IgD-negative memory B cell (primary cell): Measurements from ENCODE around the gene GPT2. TPM values are rescaled to one million over a fixed set of nuclear protein-coding genes. Genes with fewer than 3 reads are reported as not detected.
"Not testable (repeated sequence)": the region's sequence is repeated elsewhere in the genome, so short reads cannot be mapped to it uniquely, and the experiment has no call there.

Experiments used
- H3K27ac Mint-ChIP-seq, 3 donors: one replicate each; pipeline ENCODE4 v1.8.0; 2020 to 2022; ENCODE audit warnings: mild to moderate bottlenecking in 3 of 3, mixed read lengths in 3 of 3, moderate library complexity in 1 of 3
- H3K27me3 Mint-ChIP-seq: one replicate; pipeline ENCODE4 v1.8.0; 2021; ENCODE audit warnings: mixed read lengths
- H3K36me3 Mint-ChIP-seq: one replicate; pipeline ENCODE4 v1.8.0; 2020; ENCODE audit warnings: mild to moderate bottlenecking, mixed read lengths
- H3K4me1 Mint-ChIP-seq, 3 donors: one replicate each; pipeline ENCODE4 v1.8.0; 2020 to 2022; ENCODE audit warnings: mixed read lengths in 3 of 3, mild to moderate bottlenecking in 1 of 3
- H3K4me3 Mint-ChIP-seq, 4 donors: one replicate each; pipeline ENCODE4 v1.8.0; 2020 to 2022; ENCODE audit warnings: mild to moderate bottlenecking in 4 of 4, mixed read lengths in 4 of 4, moderate library complexity in 3 of 4
- H3K9me3 Mint-ChIP-seq, 3 donors: one replicate each; pipeline ENCODE4 v1.8.0; 2020 to 2021; ENCODE audit warnings: mixed read lengths in 3 of 3, mild to moderate bottlenecking in 1 of 3
- polyA plus RNA-seq: library from polyadenylated mRNA; unstranded; fragments of 300-500 nt; fragmentation: Illumina TruSeq; gene quantifications from one replicate; pipeline ENCODE4 v1.2.3, GENCODE V29; 2021

The GPT2 gene
- polyA plus RNA-seq, 1 donor from 2014 or later = 5.0 TPM

DNA sequence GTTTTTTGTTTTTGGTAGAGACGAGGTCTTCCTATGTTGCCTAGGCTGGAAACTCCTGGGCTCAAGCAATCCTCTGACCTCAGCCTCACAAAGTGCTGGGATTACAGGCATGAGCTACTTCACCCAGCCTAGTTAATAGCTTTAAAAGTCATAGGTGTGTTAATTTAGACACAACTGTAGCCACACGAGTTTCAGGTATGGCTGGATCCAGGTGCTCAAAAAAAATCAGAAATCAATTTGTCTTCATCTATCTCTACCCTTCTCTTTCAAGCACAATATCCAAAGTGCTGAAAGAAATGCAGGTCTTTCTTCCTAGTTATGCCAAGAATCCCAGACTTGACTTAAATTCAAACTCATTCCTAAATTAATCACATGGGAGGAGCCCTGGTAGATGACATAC is 29.3 kb upstream of the GPT2 start:
- no peaks in the 10 kb centered on the region for H3K27me3 Mint-ChIP-seq
- no peaks in the 10 kb centered on the region for H3K9me3 Mint-ChIP-seq
- H3K27ac Mint-ChIP-seq = no peak overlapping the region
- peaks cover 2% of the 10 kb centered on the region for H3K36me3 Mint-ChIP-seq
- H3K4me3 Mint-ChIP-seq = no peak overlapping the region
- peaks cover 10 to 16% (median 15%) of the 10 kb centered on the region in 3 donors for H3K4me1 Mint-ChIP-seq

DNA sequence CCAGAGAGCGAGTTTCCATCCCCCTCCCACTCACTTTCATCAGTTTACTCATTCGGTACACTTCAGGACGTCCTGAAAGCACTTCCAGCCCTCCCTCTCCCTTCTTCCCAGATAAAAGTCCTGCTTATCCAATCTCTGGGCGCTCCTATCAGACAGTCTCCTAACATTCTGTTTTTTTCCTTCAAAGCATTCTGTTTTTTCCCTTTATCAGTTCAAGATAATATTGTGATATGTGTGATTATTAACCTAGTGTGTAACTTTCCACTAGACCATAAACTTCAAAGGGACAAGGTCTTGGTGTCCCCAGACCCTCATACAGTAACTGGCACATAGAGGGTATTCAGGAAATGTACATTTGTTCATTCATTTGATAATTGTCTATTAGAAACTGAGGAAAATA is 28.8 kb upstream of the GPT2 start:
- Mint-ChIP-seq H3K4me1 (peaks cover 10 to 16% (median 16%) of the 10 kb centered on the region in 3 donors), H3K27me3 (no peaks in the 10 kb centered on the region), H3K9me3 (no peaks in the 10 kb centered on the region), H3K4me3 (no peak overlapping the region), H3K36me3 (peaks cover 2% of the 10 kb centered on the region), H3K27ac (no peak overlapping the region)

DNA sequence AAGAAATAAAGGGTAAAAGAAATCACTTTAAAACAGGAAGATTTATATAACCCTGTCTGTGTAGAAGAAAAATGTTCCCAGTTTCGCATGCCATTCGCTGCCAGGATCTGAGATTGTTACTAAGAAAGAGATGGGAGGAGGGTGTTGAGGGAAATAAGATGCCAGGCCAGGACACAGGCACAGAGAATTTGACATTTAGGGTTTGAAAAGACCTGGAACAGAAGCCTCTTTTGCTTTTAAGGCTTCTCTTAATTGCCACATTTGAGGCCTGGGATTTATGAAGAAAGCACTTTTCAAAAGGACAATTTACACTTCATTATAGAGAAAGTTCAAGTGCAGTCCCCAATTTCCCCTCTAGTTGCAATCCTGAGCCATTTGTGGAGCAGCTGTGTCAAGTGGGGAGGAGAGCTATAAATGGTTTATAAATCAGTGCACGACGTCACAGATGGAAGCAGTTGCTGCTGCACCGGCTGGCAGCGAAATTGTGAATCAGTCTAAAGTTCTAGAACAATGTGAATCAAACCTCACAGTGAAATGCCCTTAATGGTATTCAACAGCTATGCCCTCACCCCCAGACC is 26.7 kb upstream of the GPT2 start:
- Mint-ChIP-seq H3K27me3 (no peaks in the 10 kb centered on the region), H3K27ac (no peak overlapping the region), H3K9me3 (no peaks in the 10 kb centered on the region), H3K36me3 (peaks cover 2% of the 10 kb centered on the region), H3K4me1 (peaks cover 3 to 13% (median 4%) of the 10 kb centered on the region in 3 donors), H3K4me3 (no peak overlapping the region)

DNA sequence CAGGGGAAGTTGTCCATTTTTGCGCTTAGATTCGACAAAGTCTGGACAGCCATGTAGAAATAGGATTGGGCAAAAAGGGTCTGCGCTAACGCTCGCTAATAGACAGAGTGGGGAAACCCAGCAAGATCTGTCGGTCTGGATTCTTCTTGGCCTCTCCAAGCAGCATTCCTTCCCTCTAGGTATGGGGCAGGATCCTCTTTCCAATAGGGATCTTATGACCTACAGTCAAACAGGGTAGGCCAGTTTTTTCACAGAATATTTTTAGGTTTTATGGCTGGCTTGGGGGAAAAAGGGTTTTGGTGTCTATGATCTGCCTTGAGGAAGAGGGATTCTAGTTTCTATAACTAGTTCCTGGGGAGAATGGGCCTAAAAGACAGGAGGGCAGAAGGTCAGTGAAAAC is 26.0 kb upstream of the GPT2 start:
- H3K27ac Mint-ChIP-seq = no peak overlapping the region

DNA sequence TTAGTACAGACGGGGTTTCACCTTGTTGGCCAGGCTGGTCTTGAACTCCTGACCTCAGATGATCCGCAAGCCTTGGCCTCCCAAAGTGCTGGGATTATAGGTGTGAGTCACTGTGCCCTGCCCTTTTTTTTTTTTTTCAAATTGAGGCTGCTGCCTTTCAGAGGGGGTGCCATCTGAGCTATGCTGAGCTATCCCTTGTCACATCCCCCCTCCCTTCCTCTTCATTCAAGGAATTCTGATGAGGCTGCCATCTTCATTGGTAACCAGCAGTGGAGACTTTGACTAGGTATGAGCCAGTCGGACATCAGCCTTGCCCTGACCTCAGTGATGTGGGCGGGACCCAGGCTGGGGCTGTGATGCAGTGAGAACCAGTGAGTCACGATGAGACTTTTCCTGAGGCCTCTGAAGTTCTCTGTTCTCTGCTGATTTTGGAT is 24.4 kb upstream of the GPT2 start:
- H3K4me1 Mint-ChIP-seq = peaks cover 9 to 19% (median 12%) of the 10 kb centered on the region in 3 donors
- peak overlapping the region in 1 of 3 donors; percentile 43 for H3K27ac Mint-ChIP-seq
- no peaks in the 10 kb centered on the region for H3K27me3 Mint-ChIP-seq
- H3K9me3 Mint-ChIP-seq = no peaks in the 10 kb centered on the region
- no peaks in the 10 kb centered on the region for H3K36me3 Mint-ChIP-seq
- H3K4me3 Mint-ChIP-seq = no peak overlapping the region

More for the DNA sequence above, 26.0 kb upstream of the GPT2 start:
- H3K27me3 Mint-ChIP-seq = no peaks in the 10 kb centered on the region
- peaks cover 2% of the 10 kb centered on the region for H3K36me3 Mint-ChIP-seq
- peaks cover 3 to 17% (median 4%) of the 10 kb centered on the region in 3 donors for H3K4me1 Mint-ChIP-seq
- no peaks in the 10 kb centered on the region for H3K9me3 Mint-ChIP-seq
- no peak overlapping the region for H3K4me3 Mint-ChIP-seq

DNA sequence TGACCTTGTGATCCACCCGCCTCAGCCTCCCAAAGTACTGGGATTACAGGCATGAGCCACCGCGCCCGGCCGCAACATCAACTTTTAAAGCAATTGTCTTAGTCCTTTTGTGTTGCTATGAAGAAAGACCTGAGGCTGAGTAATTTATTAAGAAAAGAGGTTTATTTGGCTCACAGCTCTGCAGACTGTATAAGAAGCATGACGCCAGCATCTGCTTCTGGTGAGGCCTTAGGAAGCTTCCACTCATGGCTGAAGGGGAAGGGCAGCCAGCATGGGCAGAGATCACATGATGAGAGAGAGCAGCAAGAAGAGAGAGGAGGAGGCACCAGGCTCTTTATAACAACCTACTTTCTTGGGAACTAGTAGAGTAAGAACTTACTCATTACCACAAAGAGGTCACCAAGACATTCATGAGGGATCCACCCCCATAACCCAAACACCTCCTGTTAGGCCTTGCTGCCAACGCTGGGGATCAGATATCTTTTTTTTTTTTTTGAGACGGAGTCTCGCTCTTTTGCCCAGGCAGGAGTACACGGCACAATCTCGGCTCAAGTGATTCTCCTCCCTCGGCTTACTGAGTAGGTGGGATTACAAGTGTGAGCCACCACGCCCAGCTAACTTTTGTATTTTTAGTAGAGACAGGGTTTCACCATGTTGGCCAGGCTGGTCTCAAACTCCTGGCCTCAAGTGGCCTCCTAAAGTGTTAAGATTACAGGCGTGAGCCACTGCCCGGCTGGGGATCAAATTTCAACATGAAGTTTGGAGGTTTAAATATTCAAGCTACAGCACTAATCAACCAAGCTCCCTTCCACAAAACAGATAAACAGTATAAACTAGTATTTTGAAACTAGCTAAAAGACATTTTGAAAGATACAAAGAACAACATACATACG is 21.4 kb upstream of the GPT2 start:
- Mint-ChIP-seq H3K9me3 (peaks cover 0 to 2% (median 0%) of the 10 kb centered on the region in 3 donors), H3K36me3 (peaks cover 2% of the 10 kb centered on the region), H3K27ac (peak overlapping the region in 1 of 3 donors; percentile 38), H3K4me3 (no peak overlapping the region), H3K27me3 (no peaks in the 10 kb centered on the region), H3K4me1 (peaks cover 12 to 19% (median 13%) of the 10 kb centered on the region in 3 donors)

DNA sequence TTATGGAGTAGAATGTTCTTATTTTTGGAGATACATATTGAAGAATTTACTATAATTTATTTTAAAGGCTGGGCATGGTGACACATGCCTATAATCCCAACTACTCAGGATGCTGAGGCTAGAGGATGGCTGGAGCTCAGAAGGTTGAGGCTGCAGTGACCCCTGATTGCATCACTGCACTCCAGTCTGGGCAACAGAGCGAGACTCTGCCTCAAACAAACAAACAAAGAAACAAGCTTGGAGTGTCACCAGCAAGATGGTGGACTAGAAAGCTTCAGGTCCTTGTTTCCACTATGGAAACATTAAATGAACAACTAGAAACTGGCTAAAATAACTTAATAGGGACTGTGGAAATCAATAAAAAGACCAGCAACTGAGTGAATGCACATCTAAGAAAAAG is 17.9 kb upstream of the GPT2 start:
- Mint-ChIP-seq H3K9me3 (peaks cover 0 to 2% (median 0%) of the 10 kb centered on the region in 3 donors), H3K4me3 (no peak overlapping the region), H3K36me3 (peaks cover 2% of the 10 kb centered on the region), H3K27ac (no peak overlapping the region), H3K4me1 (peaks cover 11 to 19% (median 13%) of the 10 kb centered on the region in 3 donors), H3K27me3 (no peaks in the 10 kb centered on the region)

DNA sequence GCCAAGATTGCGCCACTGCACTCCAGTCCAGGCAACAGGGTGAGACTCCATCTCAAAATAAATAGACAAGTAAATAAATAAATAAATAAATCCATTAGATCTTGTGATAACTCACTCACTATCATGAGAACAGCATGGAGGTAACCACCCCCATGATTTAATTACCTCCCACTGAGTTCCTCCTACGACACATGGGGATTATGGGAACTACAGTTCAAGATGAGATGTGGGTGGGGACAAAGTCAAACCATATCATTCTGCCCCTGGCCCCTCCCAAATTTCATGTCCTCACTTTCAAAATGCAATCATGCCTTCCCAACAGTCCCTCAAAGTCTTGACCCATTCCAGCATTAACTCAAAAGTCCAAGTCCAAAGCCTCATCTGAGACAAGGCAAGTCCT is 16.7 kb upstream of the GPT2 start:
- peaks cover 11 to 13% (median 13%) of the 10 kb centered on the region in 3 donors for H3K4me1 Mint-ChIP-seq
- not testable (repeated sequence) for H3K36me3 Mint-ChIP-seq, H3K27me3 Mint-ChIP-seq, H3K4me3 Mint-ChIP-seq, H3K27ac Mint-ChIP-seq, H3K9me3 Mint-ChIP-seq

DNA sequence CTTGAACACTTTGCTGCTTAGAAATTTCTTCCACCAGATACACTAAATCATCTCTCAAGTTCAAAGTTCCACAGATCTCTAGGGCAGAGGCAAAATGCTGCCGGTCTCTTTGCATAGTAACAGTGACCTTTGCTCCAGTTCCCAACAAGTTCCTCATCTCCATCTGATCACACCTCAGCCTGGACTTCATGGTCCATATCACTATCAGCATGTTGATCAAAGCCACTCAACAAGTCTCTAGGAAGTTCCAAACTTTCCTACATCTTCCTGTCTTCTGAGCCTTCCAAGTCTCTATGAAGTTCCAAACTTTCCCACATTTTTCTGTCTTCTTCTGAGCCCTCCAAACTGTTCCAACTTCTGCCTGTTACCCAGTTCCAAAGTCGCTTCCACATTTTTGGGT is 15.3 kb upstream of the GPT2 start:
- H3K9me3 Mint-ChIP-seq, H3K27ac Mint-ChIP-seq, H3K27me3 Mint-ChIP-seq, H3K4me3 Mint-ChIP-seq, H3K36me3 Mint-ChIP-seq: not testable (repeated sequence)
- peaks cover 8 to 11% (median 9%) of the 10 kb centered on the region in 3 donors for H3K4me1 Mint-ChIP-seq

DNA sequence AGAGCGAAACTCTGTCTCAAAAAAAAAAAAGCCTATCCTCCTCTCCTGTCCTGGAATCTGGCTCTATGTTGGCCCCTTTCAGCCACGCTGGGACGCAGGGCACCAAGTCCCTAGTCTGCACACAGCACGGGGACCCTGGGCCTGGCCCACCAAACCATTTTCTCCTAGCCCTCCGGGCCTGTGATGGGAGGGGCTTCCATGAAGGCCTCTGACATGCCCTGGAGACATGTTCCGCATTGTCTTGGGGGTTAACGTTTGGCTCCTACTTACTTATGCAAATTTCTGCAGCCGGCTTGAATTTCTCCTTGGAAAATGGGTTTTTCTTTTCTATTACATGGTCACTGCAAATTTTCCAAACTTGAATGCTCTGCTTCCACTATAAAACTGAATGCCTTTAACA is 12.6 kb upstream of the GPT2 start:
- H3K4me1 Mint-ChIP-seq = peaks cover 0 to 4% (median 2%) of the 10 kb centered on the region in 3 donors
- peaks cover 0 to 2% (median 0%) of the 10 kb centered on the region in 3 donors for H3K9me3 Mint-ChIP-seq
- peaks cover 2% of the 10 kb centered on the region for H3K36me3 Mint-ChIP-seq
- H3K4me3 Mint-ChIP-seq = no peak overlapping the region
- no peak overlapping the region for H3K27ac Mint-ChIP-seq
- no peaks in the 10 kb centered on the region for H3K27me3 Mint-ChIP-seq

DNA sequence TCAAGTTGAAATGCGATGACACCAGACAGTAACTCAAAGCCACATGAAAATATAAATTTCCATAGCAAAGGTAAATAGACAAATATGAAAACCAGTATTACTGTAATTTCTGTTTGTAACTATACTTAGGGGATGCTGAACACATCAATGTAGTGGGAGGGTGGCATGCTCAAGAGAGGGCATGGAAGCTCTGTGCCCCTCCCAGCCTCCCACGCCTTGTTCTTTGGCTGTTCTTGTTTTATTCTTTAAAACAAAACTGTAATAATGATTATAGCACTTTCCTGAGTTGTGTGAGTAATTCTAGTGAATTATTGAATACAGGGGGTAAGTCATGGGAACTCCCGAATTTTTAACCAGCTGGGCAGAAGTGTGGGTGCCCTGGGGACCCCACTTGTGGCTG is 11.0 kb upstream of the GPT2 start:
- no peaks in the 10 kb centered on the region for H3K9me3 Mint-ChIP-seq
- H3K4me1 Mint-ChIP-seq = peaks cover 0 to 2% (median 0%) of the 10 kb centered on the region in 3 donors
- no peak overlapping the region for H3K27ac Mint-ChIP-seq
- H3K36me3 Mint-ChIP-seq = no peaks in the 10 kb centered on the region
- H3K27me3 Mint-ChIP-seq = no peaks in the 10 kb centered on the region
- no peak overlapping the region for H3K4me3 Mint-ChIP-seq

DNA sequence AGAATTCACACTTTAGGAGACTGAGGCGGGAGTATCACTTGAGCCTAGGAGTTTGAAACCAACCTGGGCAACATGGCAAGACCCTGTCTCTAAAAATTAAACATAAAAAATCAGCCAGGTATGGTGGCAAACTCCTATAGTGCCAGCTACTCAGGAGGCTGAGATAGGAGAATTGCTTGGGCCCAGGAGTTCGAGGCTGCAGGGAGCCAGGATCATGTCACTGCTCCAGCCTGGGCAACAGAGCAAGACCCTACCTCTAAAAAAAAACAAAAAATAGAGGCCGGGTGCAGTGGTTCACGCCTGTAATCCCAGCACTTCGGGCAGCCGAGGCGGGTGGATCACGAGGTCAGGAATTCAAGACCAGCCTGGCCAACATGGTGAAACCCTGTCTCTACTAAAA is 8.9 kb upstream of the GPT2 start:
- no peak overlapping the region for H3K4me3 Mint-ChIP-seq
- no peak overlapping the region for H3K27ac Mint-ChIP-seq
- H3K36me3 Mint-ChIP-seq = no peaks in the 10 kb centered on the region
- H3K9me3 Mint-ChIP-seq = no peaks in the 10 kb centered on the region
- peaks cover 0 to under 1% (median 0%) of the 10 kb centered on the region in 3 donors for H3K4me1 Mint-ChIP-seq
- H3K27me3 Mint-ChIP-seq = peaks cover under 1% of the 10 kb centered on the region

DNA sequence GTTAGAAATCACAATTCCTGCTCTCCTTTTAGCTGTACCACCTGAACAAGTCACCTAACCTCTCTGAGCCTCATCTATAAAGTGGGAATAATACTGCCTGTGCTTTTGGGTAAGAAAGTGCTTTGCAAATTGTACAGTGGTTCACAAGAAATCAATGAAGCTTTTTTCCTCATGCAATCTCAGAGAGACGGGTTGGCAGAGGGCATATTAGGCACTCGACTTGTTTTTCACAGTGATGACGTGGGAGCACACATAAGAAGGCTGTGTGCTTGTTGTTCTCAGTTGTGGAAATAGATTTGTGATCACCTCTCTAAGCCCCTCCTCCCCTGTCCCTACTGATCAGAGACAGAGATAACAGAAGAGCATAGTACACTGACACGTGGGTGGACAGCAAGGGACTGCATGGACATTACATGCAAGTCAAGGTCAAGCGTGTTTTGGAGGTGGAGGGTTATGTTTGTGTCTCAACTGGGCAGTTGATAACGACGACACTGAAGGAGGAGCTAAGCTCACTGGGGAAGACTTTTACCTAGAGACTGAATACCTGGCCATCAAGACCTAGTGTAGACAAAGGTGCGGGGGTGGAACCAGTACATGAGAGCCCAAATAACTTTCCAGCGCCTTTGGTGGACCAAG is 1.7 kb upstream of the GPT2 start:
- Mint-ChIP-seq H3K27me3 (peaks cover 4% of the 10 kb centered on the region), H3K9me3 (no peaks in the 10 kb centered on the region), H3K27ac (no peak overlapping the region), H3K36me3 (peaks cover 1% of the 10 kb centered on the region), H3K4me1 (peaks cover 2 to 6% (median 3%) of the 10 kb centered on the region in 3 donors), H3K4me3 (peak overlapping the region in 3 of 4 donors; percentile 31 to 87 (median 39))

DNA sequence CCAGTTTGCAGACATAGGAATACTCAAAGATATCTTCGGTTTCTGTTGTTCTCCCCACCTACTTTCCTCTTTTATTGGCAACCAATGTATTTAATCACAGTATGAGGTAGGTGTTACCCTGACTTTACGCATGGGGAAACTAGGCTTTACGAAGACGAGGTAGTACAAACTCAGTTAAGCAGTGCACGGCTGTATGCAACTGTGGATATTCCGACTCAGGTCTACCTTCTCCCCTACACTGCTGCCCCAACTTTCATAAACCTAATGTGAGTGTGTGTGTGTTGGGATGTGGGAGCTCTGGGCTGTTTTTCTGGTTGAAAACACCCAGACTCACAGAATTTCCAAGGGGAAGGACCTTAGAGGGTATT is 1.2 kb upstream of the GPT2 start:
- Mint-ChIP-seq H3K4me3 (peak overlapping the region in 3 of 4 donors; percentile 75 to 87 (median 87)), H3K36me3 (peaks cover 1% of the 10 kb centered on the region), H3K4me1 (peaks cover 2 to 6% (median 3%) of the 10 kb centered on the region in 3 donors), H3K9me3 (no peaks in the 10 kb centered on the region), H3K27ac (peak overlapping the region in 1 of 3 donors; percentile 91), H3K27me3 (peaks cover 4% of the 10 kb centered on the region)

DNA sequence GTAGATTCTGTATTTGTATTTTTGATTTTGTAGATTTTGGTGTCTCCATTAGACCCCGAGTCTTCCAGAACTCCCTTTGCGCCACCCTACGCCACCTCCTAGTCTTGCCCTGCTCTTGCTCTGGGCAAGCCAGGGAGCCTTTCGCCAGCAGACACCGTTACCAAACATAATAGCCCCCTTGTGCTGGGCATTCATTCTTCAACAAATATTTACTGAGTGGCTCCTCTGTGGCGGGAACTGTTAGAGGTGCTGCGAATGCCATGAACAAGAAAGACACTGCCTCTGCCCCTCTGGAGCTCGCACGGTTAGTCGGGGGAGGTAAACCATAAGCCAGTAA is 841 bp upstream of the GPT2 start:
- Mint-ChIP-seq H3K27ac (peak overlapping the region in 2 of 3 donors; percentile 28 to 91), H3K4me3 (peak overlapping the region; percentile 75 to 98 (median 87)), H3K27me3 (peaks cover 4% of the 10 kb centered on the region), H3K4me1 (peaks cover 2 to 6% (median 3%) of the 10 kb centered on the region in 3 donors), H3K9me3 (no peaks in the 10 kb centered on the region), H3K36me3 (peaks cover 1% of the 10 kb centered on the region)
